Smooth muscle cell (in vitro differentiated cells): Measurements from ENCODE around the gene TSPAN9. TPM values are rescaled to one million over a fixed set of nuclear protein-coding genes. Genes with fewer than 3 reads are reported as not detected.

Experiments used
- DNase-seq: peaks from one replicate; lab custom pipeline; 2025; ENCODE audit not compliant: unreplicated experiment; lab: John Stamatoyannopoulos, UW
- H2AFZ ChIP-seq: fragments of 200-600 bp; sonication (generic); 2 replicates; pipeline ENCODE4 v1.6.0; 2016; ENCODE audit warnings: antibody characterized with exemption, low read depth, mild to moderate bottlenecking
- H3F3A ChIP-seq: fragments of 200-600 bp; sonication (generic); 2 replicates; pipeline ENCODE4 v1.6.0; 2017; ENCODE audit warnings: antibody characterized with exemption, low read depth
- H3K27ac ChIP-seq: fragments of 200-600 bp; sonication (generic); 2 replicates; pipeline ENCODE4 v1.5.1; 2016; ENCODE audit warnings: low read depth, mild to moderate bottlenecking
- H3K27me3 ChIP-seq: fragments of 200-600 bp; sonication (generic); 2 replicates; pipeline ENCODE4 v1.6.1; 2016; ENCODE audit warnings: low read depth, mild to moderate bottlenecking
- H3K36me3 ChIP-seq: fragments of 200-600 bp; sonication (generic); 2 replicates; pipeline ENCODE4 v1.5.1; 2016; ENCODE audit warnings: low read depth
- H3K4me1 ChIP-seq: fragments of 200-600 bp; sonication (generic); 2 replicates; pipeline ENCODE4 v1.5.1; 2016; ENCODE audit warnings: low read depth
- H3K4me2 ChIP-seq: fragments of 200-600 bp; sonication (generic); 2 replicates; pipeline ENCODE4 v1.6.0; 2016; ENCODE audit warnings: mild to moderate bottlenecking
- H3K4me3 ChIP-seq: fragments of 200-600 bp; sonication (generic); 2 replicates; pipeline ENCODE4 v1.5.1; 2016; ENCODE audit warnings: mild to moderate bottlenecking
- H3K79me2 ChIP-seq: fragments of 200-600 bp; sonication (generic); 2 replicates; pipeline ENCODE4 v1.6.0; 2016; ENCODE audit warnings: low read depth, mild to moderate bottlenecking
- H3K9ac ChIP-seq: fragments of 200-600 bp; sonication (generic); 2 replicates; pipeline ENCODE4 v1.6.0; 2016; ENCODE audit warnings: low read depth
- H3K9me3 ChIP-seq: fragments of 200-600 bp; sonication (generic); replicated peaks from 2 replicates; pipeline ENCODE4 v1.5.1; 2016; ENCODE audit warnings: low read depth
- H4K20me1 ChIP-seq: fragments of 200-600 bp; sonication (generic); 2 replicates; pipeline ENCODE4 v1.6.0; 2016; ENCODE audit warnings: low read depth
- CTCF ChIP-seq: fragments of 200-600 bp; sonication (generic); IDR thresholded peaks from 2 replicates; pipeline ENCODE4 v1.5.1; 2017; ENCODE audit warnings: borderline replicate concordance, mild to moderate bottlenecking, antibody characterized with exemption; ENCODE audit not compliant: insufficient read depth, poor library complexity, severe bottlenecking
- WGBS: methylation state at CpG from one replicate; pipeline ENCODE4 v1.1.7; 2016; ENCODE audit warnings: low lambda C conversion rate; 5-methylcytosine and 5-hydroxymethylcytosine counted together
- polyA plus RNA-seq: library from polyadenylated mRNA; unstranded; fragments of >200 nt; fragmentation: Nextera tagmentation; extraction: Ambion mirVana; gene quantifications from 2 replicates; pipeline ENCODE4 v1.2.1, GENCODE V29; 2016
- total RNA-seq: library from RNA; depleted of rRNA; stranded (reverse); fragments of >200 nt; gene quantifications from 2 replicates; pipeline ENCODE4 v1.2.3, GENCODE V29; 2014

TSPAN9 gene
- total and polyA plus RNA-seq, 2 experiments from 2014 or later: 17.7 to 29.8 TPM

GRCh38 chr12:3295225-3295624 is 218.0 kb downstream of the TSPAN9 start:
- Histone ChIP-seq H3K9ac (no peak overlapping the region), H3K4me2 (no peak overlapping the region), H3K4me1 (peaks cover 2% of the 10 kb centered on the region), H3K27me3 (no peaks in the 10 kb centered on the region), H3K4me3 (no peak overlapping the region), H3K36me3 (no peaks in the 10 kb centered on the region), H3K79me2 (no peaks in the 10 kb centered on the region), H2AFZ (no peak overlapping the region), H3K27ac (no peak overlapping the region), H4K20me1 (no peaks in the 10 kb centered on the region), H3F3A (no peaks in the 10 kb centered on the region), H3K9me3 (no peaks in the 10 kb centered on the region)
- DNase-seq: no peak
- WGBS: 98% methylated on average over 8 of the region's 8 CpGs
- TF ChIP-seq CTCF: no peak

DNA sequence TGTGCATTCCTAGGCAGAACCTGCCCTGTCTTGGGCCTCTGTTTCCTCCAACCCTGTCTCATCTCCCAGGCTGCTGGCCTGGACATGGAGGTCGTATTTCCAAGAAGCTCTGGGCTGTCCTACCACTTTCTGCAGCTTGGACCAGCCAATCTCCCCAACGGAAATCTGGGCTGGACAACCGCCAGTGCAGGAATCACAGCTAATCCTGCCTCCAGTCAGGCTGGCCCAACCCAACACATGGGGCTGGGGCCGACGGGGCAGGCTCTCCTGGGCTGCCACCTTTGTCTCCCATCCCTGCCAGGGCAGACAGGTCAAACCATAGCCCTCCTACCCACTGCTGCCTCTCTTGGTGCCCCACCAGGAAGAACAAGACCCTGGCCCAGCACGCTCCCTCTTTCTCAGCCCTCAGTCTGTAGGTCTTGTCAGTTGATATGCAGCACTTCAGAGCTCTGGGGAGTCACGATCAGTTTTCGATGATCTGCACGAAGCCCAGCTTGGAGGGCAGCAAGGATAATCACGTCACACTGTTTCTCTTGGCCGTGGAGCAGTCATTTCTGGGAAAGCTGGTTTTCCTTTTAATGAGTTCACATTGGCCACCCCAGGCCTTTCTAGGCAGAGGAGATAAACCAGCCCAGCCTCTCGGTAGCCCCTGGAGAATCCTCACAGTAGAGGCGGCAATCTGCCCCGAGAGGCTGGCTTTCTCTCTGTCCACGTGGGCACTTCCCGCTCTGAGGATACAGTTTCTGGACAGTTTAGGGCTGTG is 218.6 kb downstream of the TSPAN9 start:
- Histone ChIP-seq H3K27me3 (no peaks in the 10 kb centered on the region), H3K9me3 (no peaks in the 10 kb centered on the region), H3K4me3 (no peak overlapping the region), H3K4me1 (peaks cover 4% of the 10 kb centered on the region), H3K79me2 (no peaks in the 10 kb centered on the region), H3K36me3 (no peaks in the 10 kb centered on the region), H3K4me2 (no peak overlapping the region), H3K9ac (no peak overlapping the region), H3K27ac (no peak overlapping the region), H4K20me1 (no peaks in the 10 kb centered on the region), H3F3A (no peaks in the 10 kb centered on the region), H2AFZ (no peak overlapping the region)
- DNase-seq: no peak
- TF ChIP-seq CTCF: no peak
- WGBS: 67% methylated on average over 16 of the region's 16 CpGs

- no peak overlapping the region for H3K4me2 ChIP-seq
- no peak overlapping the region for H3K4me3 ChIP-seq
- TF ChIP-seq CTCF: no peak
- H3K79me2 ChIP-seq: no peaks in the 10 kb centered on the region
- 95% methylated on average over 6 of the region's 6 CpGs for WGBS
- no peaks in the 10 kb centered on the region for H4K20me1 ChIP-seq
- H3K9me3 ChIP-seq: no peaks in the 10 kb centered on the region
- H2AFZ ChIP-seq: no peak overlapping the region
- no peak overlapping the region for H3K9ac ChIP-seq
- no peaks in the 10 kb centered on the region for H3K27me3 ChIP-seq
- no peaks in the 10 kb centered on the region for H3K36me3 ChIP-seq
- no peak overlapping the region for H3K27ac ChIP-seq
- no peaks in the 10 kb centered on the region for H3F3A ChIP-seq
- peaks cover 4% of the 10 kb centered on the region for H3K4me1 ChIP-seq
- DNase-seq: no peak
Measured at GRCh38 chr12:3296409-3296701, 219.2 kb downstream of the TSPAN9 start.

- H3K9me3 ChIP-seq: no peaks in the 10 kb centered on the region
- no peak for TF ChIP-seq CTCF
- no peaks in the 10 kb centered on the region for H4K20me1 ChIP-seq
- DNase-seq: no peak
- no peaks in the 10 kb centered on the region for H3F3A ChIP-seq
- H3K36me3 ChIP-seq: no peaks in the 10 kb centered on the region
- H3K4me3 ChIP-seq: no peak overlapping the region
- H3K4me1 ChIP-seq: peaks cover 4% of the 10 kb centered on the region
- WGBS: 79% methylated on average over 17 of the region's 17 CpGs
- no peaks in the 10 kb centered on the region for H3K27me3 ChIP-seq
- no peaks in the 10 kb centered on the region for H3K79me2 ChIP-seq
- no peak overlapping the region for H3K4me2 ChIP-seq
- no peak overlapping the region for H3K9ac ChIP-seq
- H3K27ac ChIP-seq: no peak overlapping the region
- H2AFZ ChIP-seq: no peak overlapping the region
Measured at GRCh38 chr12:3298603-3299002, 221.4 kb downstream of the TSPAN9 start.
